OCI-LY3 (cell line): ENCODE measurements around the gene FNDC5.
A peak's percentile ranks its signal among the peaks of the same experiment; 100 is the strongest.

ENCODE experiments used
- H2AFZ ChIP-seq: fragments of 200-600, 300-600 bp; shearing (Covaris generic); 2 replicates; pipeline ENCODE4 v1.6.0; 2014; ENCODE audit warnings: antibody characterized with exemption, low read depth, low read length
- H3K27ac ChIP-seq: fragments of 200-600, 300-600 bp; sonication (generic); 2 replicates; pipeline ENCODE4 v1.5.1; 2014; ENCODE audit warnings: mild to moderate bottlenecking, low read length, moderate library complexity, mixed read lengths
- H3K27me3 ChIP-seq: fragments of 200-600, 300-600 bp; sonication (generic); 2 replicates; pipeline ENCODE4 v1.6.1; 2014; ENCODE audit warnings: low read depth, low read length, mixed read lengths
- H3K36me3 ChIP-seq: fragments of 200-600, 300-600 bp; sonication (generic); replicated peaks from 2 replicates; pipeline ENCODE3; 2014; ENCODE audit warnings: low read depth, low read length, mixed read lengths
- H3K4me1 ChIP-seq: fragments of 300-600, 200-600 bp; sonication (generic); 2 replicates; pipeline ENCODE4 v1.6.1; 2014; ENCODE audit warnings: low read length, mixed read lengths
- H3K4me2 ChIP-seq: fragments of 200-600, 300-600 bp; sonication (generic); 2 replicates; pipeline ENCODE4 v1.6.1; 2014; ENCODE audit warnings: low read length, mixed read lengths
- H3K4me3 ChIP-seq: fragments of 300-600, 200-600 bp; sonication (generic); 2 replicates; pipeline ENCODE4 v1.5.1; 2014; ENCODE audit warnings: antibody characterized with exemption, mild to moderate bottlenecking, low read length, moderate library complexity
- H3K79me2 ChIP-seq: fragments of 300-600, 200-600 bp; shearing (Covaris generic); 2 replicates; pipeline ENCODE4 v1.6.1; 2014; ENCODE audit warnings: mild to moderate bottlenecking, low read length, mixed read lengths
- H3K9ac ChIP-seq: fragments of 300-600, 200-600 bp; shearing (Covaris generic); 2 replicates; pipeline ENCODE4 v1.6.0; 2014; ENCODE audit warnings: mild to moderate bottlenecking, low read length, moderate library complexity
- H3K9me3 ChIP-seq: fragments of 200-600, 300-600 bp; shearing (Covaris generic); 2 replicates; pipeline ENCODE4 v1.6.1; 2014; ENCODE audit warnings: low read length, mixed read lengths; ENCODE audit not compliant: insufficient read depth
- H4K20me1 ChIP-seq: fragments of 200-600, 300-600 bp; sonication (generic); 2 replicates; pipeline ENCODE4 v1.6.1; 2016; ENCODE audit warnings: low read length, mixed read lengths; ENCODE audit not compliant: insufficient read depth
- EZH2phosphoT487 ChIP-seq: fragments of 200-600 bp; shearing (Covaris generic); IDR thresholded peaks from 2 replicates; pipeline ENCODE4 v1.6.1; 2018; ENCODE audit warnings: antibody characterized with exemption, mixed run types, low read depth
- TF ChIP-seq, protein P1 (sequence below): fragments of 200-600, 300-600 bp; sonication (generic); IDR thresholded peaks from 2 replicates; pipeline ENCODE4 v1.5.1; 2014; ENCODE audit warnings: antibody characterized with exemption, low read length, low read depth

FNDC5 gene

GRCh38 chr1:32874860-32875752, 4.4 kb upstream of the FNDC5 start:
- Histone ChIP-seq H3K4me3 (no peak overlapping the region), H3K36me3 (no peaks in the 10 kb centered on the region), H3K9me3 (no peaks in the 10 kb centered on the region), H2AFZ (no peak overlapping the region), H3K27me3 (no peaks in the 10 kb centered on the region; the same call in 1 of the 2 replicates), H3K79me2 (no peaks in the 10 kb centered on the region), H3K4me2 (peak overlapping the region; percentile 64), H4K20me1 (no peaks in the 10 kb centered on the region), H3K27ac (no peak overlapping the region), H3K4me1 (peaks cover 22% of the 10 kb centered on the region), H3K9ac (no peak overlapping the region)
- TF ChIP-seq, protein P1, sequence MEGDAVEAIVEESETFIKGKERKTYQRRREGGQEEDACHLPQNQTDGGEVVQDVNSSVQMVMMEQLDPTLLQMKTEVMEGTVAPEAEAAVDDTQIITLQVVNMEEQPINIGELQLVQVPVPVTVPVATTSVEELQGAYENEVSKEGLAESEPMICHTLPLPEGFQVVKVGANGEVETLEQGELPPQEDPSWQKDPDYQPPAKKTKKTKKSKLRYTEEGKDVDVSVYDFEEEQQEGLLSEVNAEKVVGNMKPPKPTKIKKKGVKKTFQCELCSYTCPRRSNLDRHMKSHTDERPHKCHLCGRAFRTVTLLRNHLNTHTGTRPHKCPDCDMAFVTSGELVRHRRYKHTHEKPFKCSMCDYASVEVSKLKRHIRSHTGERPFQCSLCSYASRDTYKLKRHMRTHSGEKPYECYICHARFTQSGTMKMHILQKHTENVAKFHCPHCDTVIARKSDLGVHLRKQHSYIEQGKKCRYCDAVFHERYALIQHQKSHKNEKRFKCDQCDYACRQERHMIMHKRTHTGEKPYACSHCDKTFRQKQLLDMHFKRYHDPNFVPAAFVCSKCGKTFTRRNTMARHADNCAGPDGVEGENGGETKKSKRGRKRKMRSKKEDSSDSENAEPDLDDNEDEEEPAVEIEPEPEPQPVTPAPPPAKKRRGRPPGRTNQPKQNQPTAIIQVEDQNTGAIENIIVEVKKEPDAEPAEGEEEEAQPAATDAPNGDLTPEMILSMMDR: no peak
- no peak for TF ChIP-seq EZH2phosphoT487

GRCh38 chr1:32873484-32873883, 2.8 kb upstream of the FNDC5 start:
- H3K27ac ChIP-seq: no peak overlapping the region
- H3K4me2 ChIP-seq: no peak overlapping the region
- no peaks in the 10 kb centered on the region for H3K36me3 ChIP-seq
- no peaks in the 10 kb centered on the region for H3K9me3 ChIP-seq
- H3K9ac ChIP-seq: no peak overlapping the region
- no peak overlapping the region for H2AFZ ChIP-seq
- H3K79me2 ChIP-seq: no peaks in the 10 kb centered on the region
- no peaks in the 10 kb centered on the region for H4K20me1 ChIP-seq
- peaks cover 22% of the 10 kb centered on the region for H3K4me1 ChIP-seq
- no peaks in the 10 kb centered on the region; the same call in 1 of the 2 replicates for H3K27me3 ChIP-seq
- TF ChIP-seq, protein P1: no peak
- TF ChIP-seq EZH2phosphoT487: no peak
- H3K4me3 ChIP-seq: no peak overlapping the region

DNA sequence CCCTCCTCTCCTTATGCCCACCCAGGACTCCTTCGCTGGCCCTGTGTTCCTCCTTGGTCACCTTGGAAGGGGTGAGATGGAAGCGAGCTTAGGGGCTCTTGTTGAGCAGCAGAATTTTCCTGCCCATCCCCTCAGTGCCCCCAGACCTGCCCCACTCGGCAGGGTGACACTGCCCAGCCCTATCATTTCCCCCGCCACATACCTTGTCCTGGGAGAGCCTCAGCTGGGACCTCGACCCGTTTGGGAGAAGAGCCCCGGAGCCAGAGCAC, 1.4 kb upstream of the FNDC5 start:
- TF ChIP-seq, protein P1: no peak
- TF ChIP-seq EZH2phosphoT487: no peak
- Histone ChIP-seq H3K4me3 (peak overlapping the region; percentile 71; the same call in 1 of the 2 replicates), H4K20me1 (no peaks in the 10 kb centered on the region), H3K27ac (no peak overlapping the region), H3K9ac (no peak overlapping the region), H3K36me3 (no peaks in the 10 kb centered on the region), H3K9me3 (no peaks in the 10 kb centered on the region), H3K27me3 (no peaks in the 10 kb centered on the region; the same call in 1 of the 2 replicates), H2AFZ (no peak overlapping the region), H3K4me1 (peaks cover 22% of the 10 kb centered on the region), H3K79me2 (no peaks in the 10 kb centered on the region), H3K4me2 (peak overlapping the region; percentile 34)

GRCh38 chr1:32871364-32872191, 866 bp upstream of the FNDC5 start:
- Histone ChIP-seq H3K9ac (no peak overlapping the region), H3K36me3 (no peaks in the 10 kb centered on the region), H3K4me2 (0 out of 2 replicates have a peak overlapping the region, but pooled peaks have one; percentile 34), H3K27me3 (no peaks in the 10 kb centered on the region; the same call in 1 of the 2 replicates), H4K20me1 (no peaks in the 10 kb centered on the region), H3K27ac (no peak overlapping the region), H3K9me3 (no peaks in the 10 kb centered on the region), H2AFZ (no peak overlapping the region), H3K79me2 (no peaks in the 10 kb centered on the region), H3K4me3 (no peak overlapping the region), H3K4me1 (peaks cover 18% of the 10 kb centered on the region)
- no peak for TF ChIP-seq EZH2phosphoT487
- TF ChIP-seq, protein P1: no peak
